Retinal pigment epithelial cell (primary cell): ENCODE results near the gene ATOH1.
A peak's percentile ranks its signal among the peaks of the same experiment; 100 is the strongest.

Experiments
- DNase-seq: peaks from one replicate; pipeline ENCODE4 v3.0.0-alpha.2; 2010; ENCODE audit warnings: low read depth
- H3K4me3 ChIP-seq: 2 replicates; pipeline ENCODE4 v1.5.1; 2011; ENCODE audit warnings: mild to moderate bottlenecking, low read length, control low read depth, moderate library complexity
- TF ChIP-seq, protein P1 (sequence below): conservative IDR thresholded peaks from 2 replicates; pipeline ENCODE4 v1.5.1; 2011; ENCODE audit warnings: low read depth, low read length, control low read depth, inconsistent platforms

ATOH1 gene

DNA sequence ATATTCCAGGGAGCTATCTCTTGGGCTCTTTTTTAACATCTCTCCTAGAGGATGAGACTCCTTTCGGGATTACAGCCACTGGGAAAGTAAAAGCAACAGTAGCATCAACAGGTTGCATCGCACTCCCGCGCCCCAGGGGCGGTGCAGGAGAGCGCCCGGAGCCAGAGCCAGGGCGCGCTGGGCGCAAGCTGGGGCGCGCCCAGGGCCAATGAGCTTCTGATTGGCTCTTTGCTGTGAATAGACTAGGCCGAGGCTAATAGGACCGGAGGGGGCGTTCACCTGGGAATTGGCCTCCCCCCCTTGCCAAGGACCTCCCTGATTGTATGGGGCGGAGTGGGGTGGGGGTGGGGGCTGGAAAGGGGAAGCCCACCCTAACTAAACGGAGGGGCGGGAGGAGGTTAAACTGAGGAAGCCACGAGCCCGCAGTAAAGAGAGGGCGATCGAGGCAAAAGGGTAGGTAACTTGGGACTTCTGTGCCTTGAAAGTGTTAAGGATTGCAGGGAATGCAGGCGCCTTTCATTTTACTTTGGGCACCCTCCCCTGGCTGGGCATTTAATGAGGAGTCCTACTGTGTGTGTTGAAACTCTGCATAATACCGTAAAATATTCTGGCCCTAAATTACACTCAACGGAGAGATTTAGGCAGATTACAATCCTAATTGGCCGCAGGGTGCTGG lies 1.1 kb upstream of the ATOH1 start:
- H3K4me3 ChIP-seq: no peak overlapping the region
- no peak for DNase-seq
- TF ChIP-seq, protein P1, sequence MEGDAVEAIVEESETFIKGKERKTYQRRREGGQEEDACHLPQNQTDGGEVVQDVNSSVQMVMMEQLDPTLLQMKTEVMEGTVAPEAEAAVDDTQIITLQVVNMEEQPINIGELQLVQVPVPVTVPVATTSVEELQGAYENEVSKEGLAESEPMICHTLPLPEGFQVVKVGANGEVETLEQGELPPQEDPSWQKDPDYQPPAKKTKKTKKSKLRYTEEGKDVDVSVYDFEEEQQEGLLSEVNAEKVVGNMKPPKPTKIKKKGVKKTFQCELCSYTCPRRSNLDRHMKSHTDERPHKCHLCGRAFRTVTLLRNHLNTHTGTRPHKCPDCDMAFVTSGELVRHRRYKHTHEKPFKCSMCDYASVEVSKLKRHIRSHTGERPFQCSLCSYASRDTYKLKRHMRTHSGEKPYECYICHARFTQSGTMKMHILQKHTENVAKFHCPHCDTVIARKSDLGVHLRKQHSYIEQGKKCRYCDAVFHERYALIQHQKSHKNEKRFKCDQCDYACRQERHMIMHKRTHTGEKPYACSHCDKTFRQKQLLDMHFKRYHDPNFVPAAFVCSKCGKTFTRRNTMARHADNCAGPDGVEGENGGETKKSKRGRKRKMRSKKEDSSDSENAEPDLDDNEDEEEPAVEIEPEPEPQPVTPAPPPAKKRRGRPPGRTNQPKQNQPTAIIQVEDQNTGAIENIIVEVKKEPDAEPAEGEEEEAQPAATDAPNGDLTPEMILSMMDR: no peak

DNA sequence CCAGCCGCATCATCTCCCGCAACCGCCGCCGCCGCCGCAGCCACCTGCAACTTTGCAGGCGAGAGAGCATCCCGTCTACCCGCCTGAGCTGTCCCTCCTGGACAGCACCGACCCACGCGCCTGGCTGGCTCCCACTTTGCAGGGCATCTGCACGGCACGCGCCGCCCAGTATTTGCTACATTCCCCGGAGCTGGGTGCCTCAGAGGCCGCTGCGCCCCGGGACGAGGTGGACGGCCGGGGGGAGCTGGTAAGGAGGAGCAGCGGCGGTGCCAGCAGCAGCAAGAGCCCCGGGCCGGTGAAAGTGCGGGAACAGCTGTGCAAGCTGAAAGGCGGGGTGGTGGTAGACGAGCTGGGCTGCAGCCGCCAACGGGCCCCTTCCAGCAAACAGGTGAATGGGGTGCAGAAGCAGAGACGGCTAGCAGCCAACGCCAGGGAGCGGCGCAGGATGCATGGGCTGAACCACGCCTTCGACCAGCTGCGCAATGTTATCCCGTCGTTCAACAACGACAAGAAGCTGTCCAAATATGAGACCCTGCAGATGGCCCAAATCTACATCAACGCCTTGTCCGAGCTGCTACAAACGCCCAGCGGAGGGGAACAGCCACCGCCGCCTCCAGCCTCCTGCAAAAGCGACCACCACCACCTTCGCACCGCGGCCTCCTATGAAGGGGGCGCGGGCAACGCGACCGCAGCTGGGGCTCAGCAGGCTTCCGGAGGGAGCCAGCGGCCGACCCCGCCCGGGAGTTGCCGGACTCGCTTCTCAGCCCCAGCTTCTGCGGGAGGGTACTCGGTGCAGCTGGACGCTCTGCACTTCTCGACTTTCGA lies 654 bp downstream of the ATOH1 start:
- peak overlapping the region; percentile 50 for H3K4me3 ChIP-seq
- no peak for DNase-seq
- TF ChIP-seq, protein P1: no peak

DNA sequence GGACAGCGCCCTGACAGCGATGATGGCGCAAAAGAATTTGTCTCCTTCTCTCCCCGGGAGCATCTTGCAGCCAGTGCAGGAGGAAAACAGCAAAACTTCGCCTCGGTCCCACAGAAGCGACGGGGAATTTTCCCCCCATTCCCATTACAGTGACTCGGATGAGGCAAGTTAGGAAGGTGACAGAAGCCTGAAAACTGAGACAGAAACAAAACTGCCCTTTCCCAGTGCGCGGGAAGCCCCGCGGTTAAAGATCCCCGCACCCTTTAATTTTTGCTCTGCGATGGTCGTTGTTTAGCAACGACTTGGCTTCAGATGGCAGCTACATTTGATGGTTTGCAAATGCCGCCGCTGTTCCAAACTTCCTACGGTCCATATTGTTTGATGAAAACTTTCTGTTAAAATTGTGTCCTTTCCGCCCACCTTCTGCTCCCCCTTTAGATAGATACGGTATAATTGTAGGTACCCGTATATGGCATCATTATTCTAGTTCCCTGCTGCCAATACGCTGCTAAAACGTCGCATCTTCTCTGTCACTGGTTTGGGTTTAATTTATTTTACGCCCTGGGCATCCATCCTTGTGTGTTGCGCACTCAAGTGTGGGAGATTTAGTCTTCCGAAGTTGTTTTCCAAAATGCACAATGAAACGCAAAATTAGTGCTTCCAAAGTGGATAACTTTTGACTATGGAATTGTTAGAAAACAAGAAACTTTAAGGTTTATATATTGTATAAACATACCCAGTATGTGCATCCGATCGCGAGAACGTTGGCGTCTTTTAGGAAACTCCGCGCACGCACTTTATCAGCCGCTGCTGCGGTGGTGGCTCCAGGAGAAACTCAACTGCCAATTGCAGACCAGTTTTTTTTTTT lies 1.5 kb downstream of the ATOH1 start:
- no peak overlapping the region for H3K4me3 ChIP-seq
- TF ChIP-seq, protein P1: no peak
- no peak for DNase-seq

DNA sequence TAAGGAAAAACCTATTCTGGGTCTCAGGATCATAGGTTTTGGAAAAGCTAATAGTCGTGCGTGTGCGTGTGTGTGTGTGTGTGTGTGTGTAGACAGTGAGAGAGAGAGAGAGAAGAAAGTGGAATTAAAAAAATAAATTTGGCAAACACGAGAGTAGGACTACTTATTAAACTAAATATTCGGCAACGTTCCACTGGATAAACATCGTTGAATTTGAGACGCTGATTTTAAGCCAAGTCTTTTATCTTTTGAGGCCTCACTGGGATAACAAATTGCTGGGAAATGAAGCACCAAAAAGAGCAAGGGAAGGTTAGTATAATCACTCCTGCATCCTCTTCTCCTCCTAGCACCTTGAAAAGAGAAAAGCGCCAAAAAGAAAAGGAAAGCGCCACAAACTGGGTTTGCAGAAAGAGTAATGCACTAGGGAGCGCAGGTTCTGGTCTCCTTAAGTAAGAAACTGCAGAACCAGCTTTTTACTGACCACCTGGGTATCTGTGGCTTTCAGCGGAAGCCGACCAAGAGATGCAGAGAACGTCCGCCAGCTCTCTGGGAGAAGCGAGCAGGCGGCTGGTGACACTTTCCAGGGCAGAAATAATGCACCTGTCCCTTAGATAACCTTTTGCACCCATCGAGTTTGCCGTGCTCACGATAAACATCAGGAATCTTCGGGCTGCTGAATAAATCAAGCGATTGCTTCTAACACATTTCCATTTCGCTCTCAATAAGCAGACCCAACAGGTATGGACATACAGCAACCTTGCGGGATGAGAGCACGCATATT lies 3.4 kb downstream of the ATOH1 start:
- TF ChIP-seq, protein P1: no peak
- H3K4me3 ChIP-seq: no peak overlapping the region
- no peak for DNase-seq

DNA sequence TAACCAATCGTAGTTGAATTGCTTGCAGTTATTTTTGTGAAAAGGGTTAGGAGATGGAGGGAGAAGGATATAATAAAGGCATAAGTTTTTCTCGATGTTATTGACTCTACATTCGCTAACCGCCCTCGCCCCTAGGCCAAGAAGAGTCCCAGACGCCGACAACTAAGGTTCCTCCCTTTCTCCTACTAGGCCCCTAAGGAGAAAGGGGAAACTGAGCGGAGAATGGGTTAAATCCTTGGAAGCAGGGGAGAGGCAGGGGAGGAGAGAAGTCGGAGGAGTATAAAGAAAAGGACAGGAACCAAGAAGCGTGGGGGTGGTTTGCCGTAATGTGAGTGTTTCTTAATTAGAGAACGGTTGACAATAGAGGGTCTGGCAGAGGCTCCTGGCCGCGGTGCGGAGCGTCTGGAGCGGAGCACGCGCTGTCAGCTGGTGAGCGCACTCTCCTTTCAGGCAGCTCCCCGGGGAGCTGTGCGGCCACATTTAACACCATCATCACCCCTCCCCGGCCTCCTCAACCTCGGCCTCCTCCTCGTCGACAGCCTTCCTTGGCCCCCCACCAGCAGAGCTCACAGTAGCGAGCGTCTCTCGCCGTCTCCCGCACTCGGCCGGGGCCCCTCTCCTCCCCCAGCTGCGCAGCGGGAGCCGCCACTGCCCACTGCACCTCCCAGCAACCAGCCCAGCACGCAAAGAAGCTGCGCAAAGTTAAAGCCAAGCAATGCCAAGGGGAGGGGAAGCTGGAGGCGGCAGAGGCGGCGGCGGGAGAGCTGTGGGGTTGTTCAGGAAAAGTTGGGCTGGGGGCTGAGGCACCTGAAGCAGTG lies 5.9 kb downstream of the ATOH1 start:
- TF ChIP-seq, protein P1: no peak
- no peak for DNase-seq
- H3K4me3 ChIP-seq: no peak overlapping the region

DNA sequence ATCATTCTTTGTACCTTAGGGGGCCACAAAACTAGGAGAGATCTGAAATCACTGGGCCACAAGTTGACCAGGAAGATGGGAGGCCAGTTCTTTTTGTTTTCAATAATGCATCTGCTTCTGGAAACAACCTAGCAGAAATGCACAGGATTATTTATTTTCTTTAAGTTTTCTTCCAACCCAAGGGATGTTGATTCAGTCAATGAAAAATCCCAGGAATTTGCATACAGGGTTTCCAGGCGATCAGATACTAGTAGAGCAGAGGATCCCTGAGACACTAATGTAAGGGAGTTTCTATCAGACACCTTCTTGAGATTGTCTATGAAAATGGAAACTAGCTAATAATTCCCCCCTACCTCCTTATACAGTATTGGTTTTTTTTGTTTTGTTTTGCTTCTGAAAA lies 7.4 kb downstream of the ATOH1 start:
- TF ChIP-seq, protein P1: no peak

More for the DNA sequence above, 7.4 kb downstream of the ATOH1 start:
- no peak for DNase-seq
- H3K4me3 ChIP-seq: no peak overlapping the region
